ENCODE results near the gene ADAP1. TPM values are rescaled to one million over a fixed set of nuclear protein-coding genes. Genes with fewer than 3 reads are reported as not detected.

ADAP1 gene
- total RNA-seq, 2 experiments from 2014 or later, result 14.1 to 16.1 TPM

DNA sequence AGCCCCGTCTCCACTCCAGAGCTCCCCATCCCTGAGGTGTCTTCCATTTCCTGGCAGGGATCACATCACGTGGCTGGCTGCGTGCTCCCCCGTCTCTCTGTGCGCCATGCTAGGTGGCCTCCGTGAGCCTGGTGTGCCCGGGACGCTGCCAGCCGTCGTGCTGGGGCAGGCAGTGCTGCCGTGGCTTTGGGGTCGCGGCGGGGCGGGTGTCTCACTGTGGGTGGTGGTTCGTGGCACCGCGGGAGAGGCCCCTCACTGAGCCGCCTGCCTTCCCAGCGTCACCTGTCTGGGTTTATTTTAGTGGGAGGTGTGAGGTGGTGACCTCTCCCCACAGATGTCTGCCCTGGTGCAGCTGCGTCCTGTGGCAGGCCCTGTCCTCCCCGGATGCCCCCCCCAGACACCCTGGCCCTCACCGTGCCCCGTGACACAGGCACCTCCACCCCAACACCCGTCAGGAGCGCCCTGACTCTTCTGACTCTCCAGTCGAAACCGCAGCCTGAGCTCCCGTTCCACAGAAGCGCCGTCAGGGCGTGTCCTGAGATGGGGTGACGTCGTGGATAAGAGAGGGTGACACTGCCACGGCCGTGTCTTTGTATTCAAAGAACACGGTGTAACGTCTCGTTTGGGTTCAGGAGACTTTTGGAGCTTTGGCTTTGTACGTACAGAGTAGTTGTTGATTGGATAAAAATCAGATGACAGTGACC lies 60.2 kb downstream of the ADAP1 start:
- Mint-ChIP-seq H3K27me3 (no peaks in the 10 kb centered on the region), H3K27ac (no peak overlapping the region), H3K9me3 (no peaks in the 10 kb centered on the region), H3K4me1 (ENCODE audit: low read depth) (no peaks in the 10 kb centered on the region), H3K36me3 (peaks cover 29% of the 10 kb centered on the region), H3K4me3 (no peak overlapping the region)
- no peak for DNase-seq
- POLR2A ChIA-PET, result no interaction called here
- CTCF ChIA-PET, result no interaction called here
- intact Hi-C loops (cut with micrococcal nuclease), result no loop called here

DNA sequence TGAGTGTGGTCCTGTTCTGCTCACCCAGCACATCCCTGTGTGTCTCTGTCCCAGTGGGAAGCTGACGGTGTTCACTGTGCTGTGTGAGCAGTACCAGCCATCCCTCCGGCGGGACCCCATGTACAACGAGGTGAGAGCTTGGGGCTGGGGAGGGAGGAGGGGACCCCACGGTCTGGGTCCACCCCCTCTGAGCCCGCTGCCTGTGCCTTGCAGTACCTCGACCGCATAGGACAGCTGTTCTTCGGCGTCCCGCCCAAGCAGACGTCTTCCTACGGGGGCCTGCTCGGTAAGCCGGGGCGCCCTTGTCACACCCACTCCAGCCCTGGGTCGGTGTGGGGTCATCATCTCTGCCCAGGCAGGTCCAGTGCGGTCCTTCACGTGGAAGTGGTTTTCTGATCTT lies 60.8 kb downstream of the ADAP1 start:
- ChIA-PET POLR2A (no interaction called here), CTCF (no interaction called here)
- H3K36me3 Mint-ChIP-seq, result peaks cover 29% of the 10 kb centered on the region
- intact Hi-C loops (cut with micrococcal nuclease), result no loop called here
- no peaks in the 10 kb centered on the region for H3K27me3 Mint-ChIP-seq
- H3K4me1 Mint-ChIP-seq (ENCODE audit: low read depth), result no peaks in the 10 kb centered on the region
- no peak overlapping the region for H3K27ac Mint-ChIP-seq
- no peak overlapping the region for H3K4me3 Mint-ChIP-seq
- no peak for DNase-seq
- H3K9me3 Mint-ChIP-seq, result no peaks in the 10 kb centered on the region

DNA sequence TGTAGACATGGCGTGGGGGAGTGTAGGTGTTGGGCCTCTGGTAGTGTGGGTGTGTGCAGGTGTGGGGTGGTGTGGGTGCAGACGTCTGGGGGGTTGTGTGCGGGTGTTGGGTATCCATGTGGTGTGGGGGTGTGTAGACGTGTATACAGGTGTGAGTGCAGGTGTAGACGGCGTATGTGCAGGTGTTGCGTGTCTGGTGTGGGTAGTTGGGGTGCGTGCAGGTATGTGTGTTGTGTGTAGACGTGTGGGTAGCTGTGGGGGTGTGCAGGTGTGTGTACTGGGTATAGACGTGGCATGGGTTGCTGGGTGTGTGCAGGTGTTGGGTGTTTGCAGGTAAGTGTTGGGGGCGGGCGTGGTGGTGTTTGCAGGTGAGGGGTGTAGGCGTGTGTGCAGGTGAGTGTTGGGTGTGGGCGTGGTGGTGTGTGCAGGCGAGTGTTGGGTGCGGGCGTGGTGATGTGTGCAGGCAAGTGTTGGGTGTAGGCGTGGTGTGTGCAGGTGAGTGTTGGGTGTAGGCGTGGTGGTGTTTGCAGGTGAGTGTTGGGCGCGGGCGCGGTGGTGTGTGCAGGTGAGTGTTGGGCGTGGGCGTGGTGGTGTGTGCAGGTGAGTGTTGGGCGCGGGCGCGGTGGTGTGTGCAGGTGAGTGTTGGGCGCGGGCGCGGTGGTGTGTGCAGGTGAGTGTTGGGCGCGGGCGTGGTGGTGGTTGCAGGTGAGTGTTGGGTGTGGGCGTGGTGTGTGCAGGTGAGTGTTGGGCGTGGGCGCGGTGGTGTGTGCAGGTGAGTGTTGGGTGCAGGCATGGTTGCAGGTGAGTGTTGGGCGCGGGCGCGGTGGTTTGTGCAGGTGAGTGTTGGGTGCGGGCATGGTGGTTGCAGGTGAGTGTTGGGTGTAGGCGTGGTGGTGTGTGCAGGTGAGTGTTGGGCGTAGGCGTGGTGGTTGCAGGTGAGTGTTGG lies 61.6 kb downstream of the ADAP1 start:
- Mint-ChIP-seq H3K27ac (no peak overlapping the region), H3K27me3 (no peaks in the 10 kb centered on the region), H3K9me3 (no peaks in the 10 kb centered on the region), H3K4me3 (no peak overlapping the region), H3K36me3 (peaks cover 29% of the 10 kb centered on the region), H3K4me1 (ENCODE audit: low read depth) (no peaks in the 10 kb centered on the region)
- ChIA-PET CTCF (no interaction called here), POLR2A (no interaction called here)
- intact Hi-C loops (cut with micrococcal nuclease), result no loop called here
- DNase-seq, result no peak

DNA sequence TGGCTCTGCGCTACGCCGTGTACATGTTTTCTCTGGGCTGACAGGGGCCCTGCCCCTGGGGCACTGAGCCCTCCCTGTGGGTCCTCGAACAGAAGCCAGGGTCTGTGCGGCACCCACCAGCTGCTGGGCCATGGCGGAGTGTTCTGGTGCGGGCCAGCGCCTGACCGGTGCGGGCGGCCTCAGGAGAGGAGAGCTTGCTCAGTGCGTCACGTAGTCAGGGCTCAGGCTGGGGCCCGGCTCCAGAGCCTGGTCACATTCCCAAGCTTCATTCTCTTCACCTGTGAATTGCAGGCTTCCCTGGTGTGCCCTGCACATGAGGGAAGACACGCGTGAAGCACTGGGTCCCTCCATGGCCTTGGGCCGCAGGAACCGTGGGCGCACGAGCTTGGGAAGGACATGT lies 62.7 kb downstream of the ADAP1 start:
- H3K36me3 Mint-ChIP-seq, result peaks cover 30% of the 10 kb centered on the region
- no peak for DNase-seq
- intact Hi-C loops (cut with micrococcal nuclease), result no loop called here
- H3K4me3 Mint-ChIP-seq, result no peak overlapping the region
- H3K27me3 Mint-ChIP-seq, result no peaks in the 10 kb centered on the region
- CTCF ChIA-PET, result no interaction called here
- POLR2A ChIA-PET, result no interaction called here
- H3K4me1 Mint-ChIP-seq (ENCODE audit: low read depth), result no peaks in the 10 kb centered on the region
- no peaks in the 10 kb centered on the region for H3K9me3 Mint-ChIP-seq
- no peak overlapping the region for H3K27ac Mint-ChIP-seq

DNA sequence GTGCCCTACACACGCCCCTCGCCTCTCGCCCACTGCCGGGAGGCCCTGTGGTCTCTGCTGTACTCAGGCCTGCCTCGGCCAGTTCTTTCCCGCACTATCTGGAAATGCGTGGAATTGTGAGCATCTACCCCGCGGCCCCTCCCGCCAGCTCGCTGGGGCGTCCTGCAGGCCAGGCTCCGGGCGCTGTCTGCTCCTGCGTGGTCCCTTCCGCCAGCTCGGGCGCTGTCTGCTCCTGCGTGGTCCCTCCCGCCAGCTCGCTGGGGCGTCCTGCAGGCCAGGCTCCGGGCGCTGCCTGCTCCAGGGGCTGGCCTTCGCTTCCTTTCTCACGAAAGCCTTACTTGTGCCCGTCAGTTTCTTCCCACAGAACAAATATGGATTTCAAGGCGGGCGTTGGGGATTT lies 63.2 kb downstream of the ADAP1 start:
- intact Hi-C loops (cut with micrococcal nuclease), result no loop called here
- peaks cover 29% of the 10 kb centered on the region for H3K36me3 Mint-ChIP-seq
- no peaks in the 10 kb centered on the region for H3K4me1 Mint-ChIP-seq (ENCODE audit: low read depth)
- H3K27ac Mint-ChIP-seq, result no peak overlapping the region
- H3K9me3 Mint-ChIP-seq, result no peaks in the 10 kb centered on the region
- POLR2A ChIA-PET, result no interaction called here
- no peak for DNase-seq
- H3K27me3 Mint-ChIP-seq, result no peaks in the 10 kb centered on the region
- no peak overlapping the region for H3K4me3 Mint-ChIP-seq
- CTCF ChIA-PET, result no interaction called here

DNA sequence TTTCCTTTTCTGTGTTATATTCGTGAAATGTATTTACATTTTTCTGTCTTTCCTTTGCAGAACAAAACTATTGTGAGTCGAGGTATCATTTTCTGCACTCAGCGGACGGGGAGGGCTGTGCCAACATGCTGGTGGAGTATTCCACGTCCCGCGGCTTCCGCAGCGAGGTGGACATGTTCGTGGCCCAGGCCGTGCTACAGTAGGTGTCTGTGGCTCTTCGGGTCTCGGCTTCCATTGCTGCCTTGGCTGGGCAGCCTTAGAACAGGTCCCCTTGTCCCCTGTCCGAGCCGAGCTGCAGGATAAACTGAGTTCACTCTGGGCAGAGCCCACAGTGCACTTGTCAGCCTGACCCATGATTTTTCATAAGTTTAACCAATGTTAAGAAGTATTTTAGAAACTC lies 63.6 kb downstream of the ADAP1 start:
- no peak overlapping the region for H3K27ac Mint-ChIP-seq
- H3K4me1 Mint-ChIP-seq (ENCODE audit: low read depth), result no peaks in the 10 kb centered on the region
- peaks cover 25% of the 10 kb centered on the region for H3K36me3 Mint-ChIP-seq
- POLR2A ChIA-PET, result no interaction called here
- DNase-seq, result no peak
- CTCF ChIA-PET, result interaction anchor here (1.0 kb wide), 1 partner anchor 195 kb away, joined by 4 read pairs; no protein-coding TSS in a partner anchor
- H3K27me3 Mint-ChIP-seq, result no peaks in the 10 kb centered on the region
- H3K9me3 Mint-ChIP-seq, result no peaks in the 10 kb centered on the region
- intact Hi-C loops (cut with micrococcal nuclease), result no loop called here
- H3K4me3 Mint-ChIP-seq, result no peak overlapping the region

DNA sequence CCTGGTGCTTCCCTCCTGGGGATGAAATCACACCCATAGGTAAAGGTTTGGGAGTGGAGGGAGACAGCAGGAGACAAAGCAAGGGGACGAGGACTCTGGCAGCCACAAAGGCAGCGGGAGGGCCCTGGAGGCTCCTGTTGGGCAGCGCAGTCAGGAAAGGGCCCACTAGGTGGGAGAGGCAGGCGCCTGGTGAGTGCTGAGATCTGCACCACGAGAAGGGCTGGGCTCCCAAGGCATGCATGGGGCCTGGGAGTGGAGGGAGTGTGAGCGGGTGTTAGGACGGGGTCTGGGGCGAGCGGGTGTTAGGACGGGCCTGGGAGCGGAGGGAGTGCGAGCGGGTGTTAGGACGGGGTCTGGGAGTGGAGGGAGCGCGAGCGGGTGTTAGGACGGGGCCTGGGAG lies 65.1 kb downstream of the ADAP1 start:
- peaks cover 5% of the 10 kb centered on the region for H3K4me1 Mint-ChIP-seq (ENCODE audit: low read depth)
- ChIA-PET POLR2A (no interaction called here), CTCF (no interaction called here)
- no peak for DNase-seq
- H3K36me3 Mint-ChIP-seq, result peaks cover 17% of the 10 kb centered on the region
- H3K27me3 Mint-ChIP-seq, result no peaks in the 10 kb centered on the region
- intact Hi-C loops (cut with micrococcal nuclease), result no loop called here
- no peak overlapping the region for H3K27ac Mint-ChIP-seq
- H3K4me3 Mint-ChIP-seq, result no peak overlapping the region
- H3K9me3 Mint-ChIP-seq, result no peaks in the 10 kb centered on the region

DNA sequence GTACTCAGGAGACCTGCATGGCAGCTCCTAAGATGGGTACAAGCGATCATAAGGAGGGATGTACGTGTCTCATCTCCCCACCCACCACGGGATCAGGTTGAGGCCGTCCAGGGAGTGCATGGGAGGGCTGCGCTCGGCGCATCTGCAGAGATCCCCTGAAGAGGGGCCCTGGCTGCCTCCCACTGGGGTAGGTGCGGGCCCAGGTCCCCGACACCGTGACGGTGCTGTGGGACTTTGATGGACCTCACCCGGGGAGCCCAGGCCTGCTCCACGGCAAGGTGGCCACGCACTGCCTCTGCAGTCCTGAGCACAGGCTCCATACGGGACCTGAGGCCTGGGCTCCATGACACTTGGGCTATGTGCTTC lies 65.5 kb downstream of the ADAP1 start:
- Mint-ChIP-seq H3K9me3 (no peaks in the 10 kb centered on the region), H3K27ac (no peak overlapping the region), H3K4me3 (no peak overlapping the region), H3K27me3 (no peaks in the 10 kb centered on the region), H3K4me1 (ENCODE audit: low read depth) (peaks cover 5% of the 10 kb centered on the region), H3K36me3 (peaks cover 15% of the 10 kb centered on the region)
- intact Hi-C loops (cut with micrococcal nuclease), result no loop called here
- ChIA-PET CTCF (no interaction called here), POLR2A (no interaction called here)
- DNase-seq, result no peak

DNA sequence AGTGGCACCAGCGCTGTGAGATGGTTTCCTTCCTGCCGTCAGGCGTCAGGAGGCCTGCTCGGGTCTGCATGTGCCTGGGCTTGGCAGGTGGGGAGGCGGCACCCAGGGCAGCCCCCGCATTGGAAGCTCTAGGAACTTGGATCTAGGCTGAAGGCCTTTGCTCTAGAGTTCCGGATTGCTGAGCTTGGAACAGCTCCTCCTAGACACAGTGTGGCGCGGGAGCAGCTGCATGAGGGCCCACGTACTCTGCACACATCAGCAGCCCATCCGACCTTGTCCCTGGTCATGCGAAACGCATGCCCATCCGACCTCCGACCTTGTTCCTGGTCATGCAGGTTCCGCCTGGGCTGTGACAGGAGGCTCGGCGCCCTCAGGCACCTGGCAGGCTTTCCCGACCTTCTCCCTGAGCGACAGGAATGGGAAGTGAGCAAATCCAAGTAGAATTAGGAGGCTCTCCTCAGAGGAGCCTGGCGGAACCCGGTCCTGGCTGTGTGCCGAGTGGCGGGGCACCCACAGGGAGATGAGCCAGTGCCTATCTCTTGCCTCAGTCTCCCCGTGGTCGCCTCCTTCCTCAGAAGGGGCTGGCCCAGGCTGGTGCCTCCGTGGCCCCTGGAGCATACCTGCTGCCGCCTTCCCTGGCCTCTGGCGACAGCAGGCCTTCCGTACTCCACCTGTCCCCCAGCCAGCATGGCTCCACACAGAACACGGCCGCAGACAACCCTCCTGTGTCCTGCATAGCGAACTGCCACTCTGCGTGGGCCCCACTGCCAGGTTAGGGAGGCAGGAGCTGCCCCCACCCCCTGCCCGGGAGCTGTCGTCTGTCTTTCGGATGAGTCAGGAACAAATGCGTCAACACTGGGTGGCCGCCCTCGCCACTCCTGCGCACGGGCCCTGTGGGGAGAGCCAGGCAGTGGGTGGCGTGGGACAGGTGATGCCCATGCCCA lies 66.1 kb downstream of the ADAP1 start:
- Mint-ChIP-seq H3K4me3 (no peak overlapping the region), H3K27ac (no peak overlapping the region), H3K9me3 (no peaks in the 10 kb centered on the region), H3K27me3 (no peaks in the 10 kb centered on the region), H3K36me3 (peaks cover 13% of the 10 kb centered on the region), H3K4me1 (ENCODE audit: low read depth) (peaks cover 5% of the 10 kb centered on the region)
- no peak for DNase-seq
- intact Hi-C loops (cut with micrococcal nuclease), result no loop called here
- ChIA-PET POLR2A (no interaction called here), CTCF (no interaction called here)

DNA sequence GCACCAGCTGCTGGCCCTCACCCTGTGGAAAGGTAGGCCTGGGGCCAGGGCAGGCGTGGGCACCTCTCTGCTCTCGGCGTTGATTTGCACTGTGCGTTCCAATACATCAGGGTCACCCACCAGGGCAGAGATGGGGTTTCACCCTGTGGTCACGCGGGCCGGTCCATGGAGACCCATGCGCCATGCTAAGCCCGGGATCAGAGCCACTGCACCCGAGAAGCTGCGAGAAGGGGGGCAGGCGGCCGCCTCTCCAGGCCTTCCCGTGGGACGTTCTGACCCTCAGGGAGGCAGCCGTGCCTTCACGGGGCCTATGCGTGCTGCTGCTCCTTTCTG lies 67.0 kb downstream of the ADAP1 start:
- no peaks in the 10 kb centered on the region for H3K27me3 Mint-ChIP-seq
- CTCF ChIA-PET, result no interaction called here
- POLR2A ChIA-PET, result no interaction called here
- intact Hi-C loops (cut with micrococcal nuclease), result no loop called here
- H3K4me3 Mint-ChIP-seq, result no peak overlapping the region
- H3K27ac Mint-ChIP-seq, result no peak overlapping the region
- peaks cover 8% of the 10 kb centered on the region for H3K4me1 Mint-ChIP-seq (ENCODE audit: low read depth)
- no peaks in the 10 kb centered on the region for H3K9me3 Mint-ChIP-seq
- H3K36me3 Mint-ChIP-seq, result peaks cover 7% of the 10 kb centered on the region
- no peak for DNase-seq

DNA sequence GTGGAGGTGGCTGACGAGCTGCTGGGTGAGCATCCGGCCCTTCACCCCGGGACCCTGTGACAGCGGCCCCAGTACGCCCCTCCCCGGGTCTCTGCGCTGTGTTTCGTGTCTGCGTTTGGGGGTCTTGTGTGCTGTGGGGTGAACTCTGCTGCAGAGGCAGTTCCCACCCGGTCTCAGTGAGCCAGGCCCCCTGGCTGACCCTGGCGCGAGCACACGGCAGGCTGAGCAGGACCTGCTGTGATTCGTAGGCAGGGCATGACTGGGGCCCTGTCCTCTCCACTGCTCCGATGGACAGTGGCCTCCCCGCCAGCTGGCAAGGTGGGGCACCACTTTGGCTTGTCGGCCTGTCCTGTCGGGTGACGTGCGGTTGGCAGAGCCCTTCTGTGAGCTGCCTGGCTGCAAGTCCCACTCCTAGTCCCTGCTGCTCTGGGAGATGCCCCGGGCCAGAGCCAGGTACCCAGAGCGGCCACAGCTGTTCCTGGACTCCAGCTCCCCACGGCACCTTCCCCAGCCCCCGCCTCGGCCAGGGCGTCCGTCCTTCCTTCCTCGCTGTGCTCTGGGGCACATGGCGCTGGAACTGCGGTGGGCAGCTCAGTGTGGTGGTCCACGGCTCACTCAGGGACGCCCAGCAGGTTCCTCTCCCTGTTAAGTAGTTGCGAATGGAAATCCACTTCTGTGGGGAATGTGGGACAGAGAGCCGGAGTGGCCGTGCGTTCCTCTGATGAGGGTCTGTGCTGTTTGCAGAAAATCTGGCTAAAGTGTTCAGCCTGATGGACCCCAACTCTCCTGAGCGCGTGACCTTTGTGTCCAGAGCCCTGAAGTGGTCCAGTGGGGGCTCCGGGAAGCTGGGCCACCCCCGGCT lies 67.6 kb downstream of the ADAP1 start:
- peaks cover 3% of the 10 kb centered on the region for H3K36me3 Mint-ChIP-seq
- DNase-seq, result no peak
- ChIA-PET CTCF (no interaction called here), POLR2A (no interaction called here)
- peaks cover 11% of the 10 kb centered on the region for H3K4me1 Mint-ChIP-seq (ENCODE audit: low read depth)
- H3K27ac Mint-ChIP-seq, result no peak overlapping the region
- no peaks in the 10 kb centered on the region for H3K9me3 Mint-ChIP-seq
- no peak overlapping the region for H3K4me3 Mint-ChIP-seq
- intact Hi-C loops (cut with micrococcal nuclease), result no loop called here
- H3K27me3 Mint-ChIP-seq, result no peaks in the 10 kb centered on the region

Measured in activated CD4-positive, alpha-beta memory T cell treated with anti-CD3 and anti-CD28 coated beads for 36 hours (primary cell).